ENCODE data around the gene PDGFA. TPM values are rescaled to one million over a fixed set of nuclear protein-coding genes. Genes with fewer than 3 reads are reported as not detected.

PDGFA gene
- total RNA-seq (2014; rRNA removed; shearing (Covaris generic)): 21.3 and 24.8 TPM in 2 replicates

- Histone ChIP-seq H3K4me1 (replicated peaks) (peaks cover 46% of the 10 kb centered on the region), H3K36me3 (peaks cover 4% of the 10 kb centered on the region; the same call in 1 of the 2 replicates), H3K4me3 (peak within 1 kb of the TSS; percentile 64), H3K27ac (no peak within 1 kb of the TSS), H3K27me3 (replicated peaks) (peaks cover 40% of the 10 kb centered on the region), H3K9me3 (replicated peaks) (no peaks in the 10 kb centered on the region)
- peak; percentile 62 to 80 for DNase-seq (ENCODE audit: low read depth in 1 of 2, low spot score in 2 of 2)
Measured at GRCh38 chr7:519484-520390, at the start of gene PDGFA. PDGFA (minus strand) TSS chr7:519846; CDS start chr7:519001, 845 bp downstream.

- DNase-seq (ENCODE audit: low read depth in 1 of 2, low spot score in 2 of 2): no peak
- H3K36me3 ChIP-seq: no peaks in the 10 kb centered on the region
- no peaks in the 10 kb centered on the region for H3K9me3 ChIP-seq (replicated peaks)
- no peak overlapping the region for H3K4me3 ChIP-seq
- H3K27me3 ChIP-seq (replicated peaks): no peaks in the 10 kb centered on the region
- no peaks in the 10 kb centered on the region for H3K4me1 ChIP-seq (replicated peaks)
- no peak overlapping the region for H3K27ac ChIP-seq
Measured at GRCh38 chr7:568031-568951, 48.6 kb upstream of the PDGFA start.

GRCh38 chr7:567305-567883 is 47.7 kb upstream of the PDGFA start:
- no peaks in the 10 kb centered on the region for H3K9me3 ChIP-seq (replicated peaks)
- no peaks in the 10 kb centered on the region for H3K27me3 ChIP-seq (replicated peaks)
- DNase-seq (ENCODE audit: low read depth in 1 of 2, low spot score in 2 of 2): no peak
- H3K4me3 ChIP-seq: no peak overlapping the region
- no peaks in the 10 kb centered on the region for H3K36me3 ChIP-seq
- H3K27ac ChIP-seq: no peak overlapping the region
- no peaks in the 10 kb centered on the region for H3K4me1 ChIP-seq (replicated peaks)

- Histone ChIP-seq H3K4me1 (replicated peaks) (no peaks in the 10 kb centered on the region), H3K27me3 (replicated peaks) (no peaks in the 10 kb centered on the region), H3K27ac (no peak overlapping the region), H3K9me3 (replicated peaks) (no peaks in the 10 kb centered on the region), H3K36me3 (no peaks in the 10 kb centered on the region), H3K4me3 (no peak overlapping the region)
- no peak for DNase-seq (ENCODE audit: low read depth in 1 of 2, low spot score in 2 of 2)
Measured at GRCh38 chr7:566100-566499, 46.5 kb upstream of the PDGFA start.

- no peaks in the 10 kb centered on the region for H3K27me3 ChIP-seq (replicated peaks)
- no peaks in the 10 kb centered on the region for H3K36me3 ChIP-seq
- DNase-seq (ENCODE audit: low read depth in 1 of 2, low spot score in 2 of 2): no peak
- no peaks in the 10 kb centered on the region for H3K4me1 ChIP-seq (replicated peaks)
- H3K9me3 ChIP-seq (replicated peaks): no peaks in the 10 kb centered on the region
- no peak overlapping the region for H3K4me3 ChIP-seq
- H3K27ac ChIP-seq: no peak overlapping the region
Measured at GRCh38 chr7:564176-564865, 44.7 kb upstream of the PDGFA start.

GRCh38 chr7:563629-564170 is 44.1 kb upstream of the PDGFA start:
- Histone ChIP-seq H3K4me3 (no peak overlapping the region), H3K36me3 (no peaks in the 10 kb centered on the region), H3K27ac (no peak overlapping the region), H3K4me1 (replicated peaks) (no peaks in the 10 kb centered on the region), H3K27me3 (replicated peaks) (no peaks in the 10 kb centered on the region), H3K9me3 (replicated peaks) (no peaks in the 10 kb centered on the region)
- DNase-seq (ENCODE audit: low read depth in 1 of 2, low spot score in 2 of 2): no peak

- H3K4me3 ChIP-seq: no peak overlapping the region
- H3K4me1 ChIP-seq (replicated peaks): no peaks in the 10 kb centered on the region
- H3K36me3 ChIP-seq: no peaks in the 10 kb centered on the region
- H3K27ac ChIP-seq: no peak overlapping the region
- no peaks in the 10 kb centered on the region for H3K27me3 ChIP-seq (replicated peaks)
- DNase-seq (ENCODE audit: low read depth in 1 of 2, low spot score in 2 of 2): no peak
- H3K9me3 ChIP-seq (replicated peaks): no peaks in the 10 kb centered on the region
Measured at GRCh38 chr7:562789-563628, 43.4 kb upstream of the PDGFA start.

- Histone ChIP-seq H3K9me3 (replicated peaks) (no peaks in the 10 kb centered on the region), H3K27ac (no peak overlapping the region)
Measured at GRCh38 chr7:562374-562675, 42.7 kb upstream of the PDGFA start.

GRCh38 chr7:561631-562373 is 42.2 kb upstream of the PDGFA start:
- Histone ChIP-seq H3K4me1 (replicated peaks) (no peaks in the 10 kb centered on the region), H3K36me3 (no peaks in the 10 kb centered on the region), H3K27me3 (replicated peaks) (no peaks in the 10 kb centered on the region), H3K9me3 (replicated peaks) (no peaks in the 10 kb centered on the region), H3K4me3 (no peak overlapping the region), H3K27ac (no peak overlapping the region)
- no peak for DNase-seq (ENCODE audit: low read depth in 1 of 2, low spot score in 2 of 2)

More at GRCh38 chr7:562374-562675, 42.7 kb upstream of the PDGFA start:
- no peak overlapping the region for H3K4me3 ChIP-seq
- H3K4me1 ChIP-seq (replicated peaks): no peaks in the 10 kb centered on the region
- H3K36me3 ChIP-seq: no peaks in the 10 kb centered on the region
- no peaks in the 10 kb centered on the region for H3K27me3 ChIP-seq (replicated peaks)
- no peak for DNase-seq (ENCODE audit: low read depth in 1 of 2, low spot score in 2 of 2)

- Histone ChIP-seq H3K27ac (no peak overlapping the region), H3K27me3 (replicated peaks) (no peaks in the 10 kb centered on the region), H3K4me1 (replicated peaks) (no peaks in the 10 kb centered on the region), H3K36me3 (no peaks in the 10 kb centered on the region), H3K9me3 (replicated peaks) (no peaks in the 10 kb centered on the region), H3K4me3 (no peak overlapping the region)
- no peak for DNase-seq (ENCODE audit: low read depth in 1 of 2, low spot score in 2 of 2)
Measured at GRCh38 chr7:560966-561630, 41.5 kb upstream of the PDGFA start.

GRCh38 chr7:559396-559705 is 39.7 kb upstream of the PDGFA start:
- no peak overlapping the region for H3K4me3 ChIP-seq
- H3K4me1 ChIP-seq (replicated peaks): no peaks in the 10 kb centered on the region
- H3K27ac ChIP-seq: no peak overlapping the region
- H3K36me3 ChIP-seq: no peaks in the 10 kb centered on the region
- H3K9me3 ChIP-seq (replicated peaks): no peaks in the 10 kb centered on the region
- H3K27me3 ChIP-seq (replicated peaks): no peaks in the 10 kb centered on the region
- no peak for DNase-seq (ENCODE audit: low read depth in 1 of 2, low spot score in 2 of 2)

- Histone ChIP-seq H3K27me3 (replicated peaks) (no peaks in the 10 kb centered on the region), H3K4me3 (no peak overlapping the region), H3K4me1 (replicated peaks) (no peaks in the 10 kb centered on the region), H3K36me3 (no peaks in the 10 kb centered on the region), H3K9me3 (replicated peaks) (no peaks in the 10 kb centered on the region), H3K27ac (no peak overlapping the region)
- DNase-seq (ENCODE audit: low read depth in 1 of 2, low spot score in 2 of 2): no peak
Measured at GRCh38 chr7:557558-557881, 37.9 kb upstream of the PDGFA start.

Measured in SJSA1 (cell line).